Activated naive CD8-positive, alpha-beta T cell treated with anti-CD3 and anti-CD28 coated beads for 36 hours (primary cell): Measurements from ENCODE around the gene MRM2. TPM values are rescaled to one million over a fixed set of nuclear protein-coding genes. Genes with fewer than 3 reads are reported as not detected.

Source experiments
- DNase-seq: peaks from one replicate; pipeline ENCODE4 v3.0.0; 2021
- H3K27ac Mint-ChIP-seq: one replicate; pipeline ENCODE4 v1.8.0; 2022; ENCODE audit warnings: mild to moderate bottlenecking, moderate library complexity, mixed read lengths
- H3K27me3 Mint-ChIP-seq: one replicate; pipeline ENCODE4 v1.8.0; 2022; ENCODE audit warnings: mild to moderate bottlenecking, mixed read lengths
- H3K36me3 Mint-ChIP-seq: one replicate; pipeline ENCODE4 v1.8.0; 2021; ENCODE audit warnings: mild to moderate bottlenecking, mixed read lengths
- H3K4me1 Mint-ChIP-seq: one replicate; pipeline ENCODE4 v1.8.0; 2021; ENCODE audit warnings: mixed read lengths
- H3K4me3 Mint-ChIP-seq: one replicate; pipeline ENCODE4 v1.8.0; 2022; ENCODE audit warnings: mild to moderate bottlenecking, moderate library complexity, mixed read lengths
- H3K9me3 Mint-ChIP-seq: one replicate; pipeline ENCODE4 v1.8.0; 2022; ENCODE audit warnings: mixed read lengths
- total RNA-seq, 2 experiments: library from RNA; stranded (reverse); gene quantifications; one replicate each; pipeline ENCODE4 v1.2.3, GENCODE V29; 2021

The MRM2 gene
- total RNA-seq, 2 experiments from 2014 or later: 48.4 to 52.9 TPM

DNA sequence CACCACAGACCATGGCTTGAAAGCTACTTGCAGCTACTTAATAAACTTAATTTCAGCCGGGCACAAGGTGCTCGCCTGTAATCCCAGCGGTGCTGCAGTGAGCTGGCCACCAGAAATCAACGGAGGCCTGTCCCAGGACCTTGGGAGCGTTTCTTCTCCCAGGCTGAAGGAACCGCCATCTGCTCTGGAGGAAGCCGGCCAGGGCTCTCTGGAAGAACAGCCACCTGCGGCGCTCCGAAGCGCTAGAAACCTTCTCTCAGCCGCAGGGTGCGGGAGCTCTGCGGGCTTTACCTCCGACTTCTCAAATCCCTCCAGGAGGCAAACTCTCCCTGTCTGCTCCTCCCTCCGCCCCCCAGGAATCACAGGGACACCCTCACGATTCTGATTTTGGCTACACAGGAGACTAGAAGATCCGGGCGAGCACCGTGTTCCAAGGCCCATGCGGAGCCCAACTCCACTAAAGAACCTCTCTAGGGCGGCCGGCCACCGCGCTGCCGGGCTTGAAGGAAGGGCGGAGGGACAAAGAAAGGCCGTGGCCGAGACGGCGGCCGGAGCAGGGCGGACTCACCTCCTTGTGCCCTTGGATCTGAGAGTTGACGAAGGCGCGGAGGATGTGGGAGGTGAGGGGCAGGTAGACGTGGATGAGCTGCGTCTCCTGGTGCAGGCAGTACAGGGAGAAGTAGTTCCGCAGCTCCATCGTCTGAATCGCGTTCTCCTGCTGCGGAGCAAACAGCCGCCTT lies 14.5 kb upstream of the MRM2 start:
- no peak overlapping the region for H3K27ac Mint-ChIP-seq
- no peaks in the 10 kb centered on the region for H3K27me3 Mint-ChIP-seq
- peaks cover 8% of the 10 kb centered on the region for H3K4me1 Mint-ChIP-seq
- no peaks in the 10 kb centered on the region for H3K9me3 Mint-ChIP-seq
- DNase-seq: no peak
- H3K36me3 Mint-ChIP-seq: peaks cover 3% of the 10 kb centered on the region
- H3K4me3 Mint-ChIP-seq: no peak overlapping the region

DNA sequence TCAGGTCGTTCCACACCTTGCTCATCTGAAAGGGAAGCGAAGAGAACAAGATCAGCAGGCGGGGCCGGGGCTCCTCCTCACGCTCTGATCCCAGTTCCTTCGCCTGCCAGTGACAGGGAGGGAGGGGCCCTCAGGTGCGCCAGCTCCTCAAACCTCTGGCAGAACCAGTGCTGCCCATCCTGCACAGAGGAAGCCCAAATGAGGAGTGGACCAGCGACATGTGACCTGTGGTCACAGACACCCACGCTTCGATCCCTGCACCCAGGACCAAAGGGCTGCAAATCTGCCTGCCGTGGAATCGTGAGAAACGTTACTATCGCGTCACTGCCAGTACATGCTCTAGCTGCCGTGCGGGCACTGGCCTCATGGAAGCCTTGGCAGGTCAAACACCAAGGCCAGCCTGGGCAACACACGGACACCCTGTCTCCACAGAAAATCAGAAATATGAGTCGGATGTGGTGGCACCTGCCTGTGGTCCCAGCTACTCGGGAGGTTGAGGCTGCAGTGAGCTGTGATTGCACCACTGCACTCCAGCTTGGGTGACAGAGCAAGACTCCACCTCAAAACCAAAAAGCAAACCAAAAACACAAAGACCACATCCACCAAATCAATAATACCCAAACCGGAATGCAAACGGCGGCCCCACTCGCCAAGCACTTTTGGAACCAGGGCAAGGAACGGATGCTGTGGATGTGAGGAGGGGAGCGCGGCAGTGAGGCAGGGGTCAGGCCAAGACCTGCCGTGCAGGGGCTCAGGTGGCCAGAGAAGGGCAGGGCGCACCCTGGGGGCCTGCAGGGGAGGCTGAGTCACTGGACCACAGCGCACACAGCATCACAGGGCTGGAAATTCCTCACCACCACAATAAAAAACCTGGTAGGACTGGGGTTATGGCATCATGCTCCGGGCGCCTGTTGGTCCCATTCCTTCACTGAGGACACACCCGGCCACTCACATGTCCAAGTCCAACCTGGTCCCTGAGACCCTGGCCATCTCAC lies 13.4 kb upstream of the MRM2 start:
- Mint-ChIP-seq H3K4me1 (peaks cover 4% of the 10 kb centered on the region), H3K27me3 (no peaks in the 10 kb centered on the region), H3K36me3 (peaks cover 5% of the 10 kb centered on the region), H3K27ac (no peak overlapping the region), H3K4me3 (no peak overlapping the region), H3K9me3 (no peaks in the 10 kb centered on the region)
- no peak for DNase-seq

GRCh38 chr7:2254429-2255144 lies 12.6 kb upstream of the MRM2 start:
- H3K4me3 Mint-ChIP-seq: no peak overlapping the region
- no peaks in the 10 kb centered on the region for H3K27me3 Mint-ChIP-seq
- peaks cover 5% of the 10 kb centered on the region for H3K36me3 Mint-ChIP-seq
- no peak for DNase-seq
- H3K4me1 Mint-ChIP-seq: peaks cover 6% of the 10 kb centered on the region
- no peaks in the 10 kb centered on the region for H3K9me3 Mint-ChIP-seq
- H3K27ac Mint-ChIP-seq: no peak overlapping the region

- Mint-ChIP-seq H3K9me3 (no peaks in the 10 kb centered on the region), H3K4me3 (no peak overlapping the region), H3K36me3 (peaks cover 5% of the 10 kb centered on the region), H3K4me1 (peaks cover 15% of the 10 kb centered on the region), H3K27ac (no peak overlapping the region), H3K27me3 (no peaks in the 10 kb centered on the region)
- no peak for DNase-seq
These were observed 11.7 kb upstream of the MRM2 start for GRCh38 chr7:2253525-2254244.

GRCh38 chr7:2253021-2253420 lies 11.0 kb upstream of the MRM2 start:
- H3K36me3 Mint-ChIP-seq: peaks cover 7% of the 10 kb centered on the region
- H3K27ac Mint-ChIP-seq: peak overlapping the region; percentile 48
- H3K27me3 Mint-ChIP-seq: no peaks in the 10 kb centered on the region
- peaks cover 17% of the 10 kb centered on the region for H3K4me1 Mint-ChIP-seq
- no peak for DNase-seq
- H3K4me3 Mint-ChIP-seq: no peak overlapping the region
- H3K9me3 Mint-ChIP-seq: no peaks in the 10 kb centered on the region

GRCh38 chr7:2251841-2252771 lies 10.1 kb upstream of the MRM2 start:
- DNase-seq: no peak
- Mint-ChIP-seq H3K4me3 (no peak overlapping the region), H3K4me1 (peaks cover 17% of the 10 kb centered on the region), H3K27ac (no peak overlapping the region), H3K36me3 (peaks cover 9% of the 10 kb centered on the region), H3K9me3 (no peaks in the 10 kb centered on the region), H3K27me3 (no peaks in the 10 kb centered on the region)

- peaks cover 17% of the 10 kb centered on the region for H3K4me1 Mint-ChIP-seq
These were observed 9.4 kb upstream of the MRM2 start for GRCh38 chr7:2251381-2251780.

GRCh38 chr7:2249744-2250323 lies 7.8 kb upstream of the MRM2 start:
- no peaks in the 10 kb centered on the region for H3K27me3 Mint-ChIP-seq
- H3K4me3 Mint-ChIP-seq: no peak overlapping the region
- no peaks in the 10 kb centered on the region for H3K9me3 Mint-ChIP-seq
- DNase-seq: no peak
- no peak overlapping the region for H3K27ac Mint-ChIP-seq
- peaks cover 14% of the 10 kb centered on the region for H3K36me3 Mint-ChIP-seq
- peaks cover 22% of the 10 kb centered on the region for H3K4me1 Mint-ChIP-seq

More at GRCh38 chr7:2251381-2251780, 9.4 kb upstream of the MRM2 start:
- H3K27me3 Mint-ChIP-seq: no peaks in the 10 kb centered on the region
- H3K9me3 Mint-ChIP-seq: no peaks in the 10 kb centered on the region
- H3K36me3 Mint-ChIP-seq: peaks cover 8% of the 10 kb centered on the region
- H3K27ac Mint-ChIP-seq: no peak overlapping the region
- no peak overlapping the region for H3K4me3 Mint-ChIP-seq
- no peak for DNase-seq

DNA sequence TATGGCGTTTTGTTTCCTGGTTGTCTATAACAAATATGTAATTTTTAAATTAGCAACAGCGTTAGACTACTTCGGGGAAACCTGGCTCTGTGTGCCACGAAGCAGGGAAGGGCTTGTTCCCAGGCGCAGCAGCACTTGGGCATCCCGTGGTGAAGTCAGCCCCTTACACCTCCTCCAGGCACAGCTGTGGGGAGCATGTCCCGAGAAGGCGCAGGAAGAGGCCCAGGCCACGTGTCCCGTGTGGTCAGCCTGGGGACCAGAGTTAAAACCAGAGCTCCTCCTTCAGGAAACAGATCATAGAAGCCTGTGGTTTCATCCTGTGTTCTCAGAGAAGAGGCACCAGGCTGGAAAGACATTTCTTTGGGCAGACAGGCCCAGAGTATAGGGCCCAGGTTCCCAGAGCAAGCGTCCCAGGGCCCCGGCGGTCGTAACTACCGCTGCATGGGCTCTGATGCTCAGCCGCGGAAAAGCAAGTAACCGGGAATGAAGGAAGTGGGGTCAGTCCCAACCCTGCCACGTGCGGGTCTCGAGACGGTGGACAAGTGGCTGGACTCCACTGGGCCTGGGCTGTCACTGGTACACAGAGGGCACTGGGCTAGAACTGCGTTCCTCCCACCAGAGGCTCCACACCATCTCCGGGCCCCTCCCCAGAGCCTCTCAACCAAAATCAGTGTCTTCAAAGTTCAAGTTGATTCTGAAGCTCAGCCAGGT lies 7.1 kb upstream of the MRM2 start:
- Mint-ChIP-seq H3K27me3 (no peaks in the 10 kb centered on the region), H3K36me3 (peaks cover 14% of the 10 kb centered on the region), H3K27ac (peak overlapping the region; percentile 71), H3K9me3 (no peaks in the 10 kb centered on the region), H3K4me1 (peaks cover 22% of the 10 kb centered on the region), H3K4me3 (peak overlapping the region; percentile 47)
- DNase-seq: peak; percentile 26

DNA sequence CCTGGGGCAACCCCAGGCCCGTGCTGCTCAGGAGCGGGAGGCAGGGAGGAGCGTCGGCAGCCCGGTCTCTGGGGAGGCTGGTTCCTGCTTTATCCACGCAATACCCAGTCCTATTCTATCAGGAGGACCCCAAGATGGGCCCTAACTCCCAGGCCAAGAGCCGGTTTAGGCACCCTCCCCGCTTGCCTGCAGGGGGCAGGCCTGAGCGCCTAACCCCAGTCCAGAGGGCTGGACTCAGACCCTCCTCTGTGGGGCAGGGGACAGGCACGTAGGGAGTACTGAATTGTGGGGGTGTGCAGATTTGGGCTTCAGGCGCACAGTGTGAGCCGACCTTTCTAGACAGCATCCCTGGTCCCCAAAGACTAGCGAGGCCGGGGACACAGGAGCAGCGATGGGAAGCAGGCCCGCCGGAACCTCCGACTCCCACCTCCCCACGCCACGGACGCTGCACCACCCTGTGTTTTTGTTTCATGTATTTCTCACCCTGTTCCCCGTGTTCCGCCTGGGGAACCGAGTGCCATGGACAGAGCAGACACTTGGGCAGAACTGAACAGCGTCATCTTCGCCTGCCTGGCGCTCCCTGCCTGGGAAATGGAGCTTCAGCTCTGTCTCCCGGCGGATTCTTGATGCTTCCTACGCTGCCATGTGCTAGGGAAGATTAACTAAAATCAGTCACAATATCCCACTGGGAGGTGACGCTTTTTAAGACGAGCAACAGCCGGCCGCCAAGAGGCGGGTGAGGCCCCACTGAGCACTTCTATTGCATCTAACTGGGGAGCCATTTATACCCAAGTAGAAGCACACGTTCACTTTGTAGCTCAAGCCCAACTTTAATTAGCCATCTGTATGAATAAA lies 5.4 kb upstream of the MRM2 start:
- Mint-ChIP-seq H3K36me3 (peaks cover 14% of the 10 kb centered on the region), H3K27ac (no peak overlapping the region), H3K27me3 (no peaks in the 10 kb centered on the region), H3K9me3 (no peaks in the 10 kb centered on the region), H3K4me1 (peaks cover 18% of the 10 kb centered on the region), H3K4me3 (no peak overlapping the region)
- peak; percentile 39 for DNase-seq

GRCh38 chr7:2245883-2246675 lies 4.1 kb upstream of the MRM2 start:
- H3K27me3 Mint-ChIP-seq: no peaks in the 10 kb centered on the region
- no peak for DNase-seq
- no peaks in the 10 kb centered on the region for H3K9me3 Mint-ChIP-seq
- H3K36me3 Mint-ChIP-seq: peaks cover 15% of the 10 kb centered on the region
- peaks cover 18% of the 10 kb centered on the region for H3K4me1 Mint-ChIP-seq
- H3K27ac Mint-ChIP-seq: no peak overlapping the region
- no peak overlapping the region for H3K4me3 Mint-ChIP-seq
